Measurements from ENCODE around the gene FAM110D. TPM values are rescaled to one million over a fixed set of nuclear protein-coding genes. Genes with fewer than 3 reads are reported as not detected.

The FAM110D gene
- total and polyA plus RNA-seq, 2 donors (not counting 1 experiment from before 2014, with no cell fraction given) = not detected

DNA sequence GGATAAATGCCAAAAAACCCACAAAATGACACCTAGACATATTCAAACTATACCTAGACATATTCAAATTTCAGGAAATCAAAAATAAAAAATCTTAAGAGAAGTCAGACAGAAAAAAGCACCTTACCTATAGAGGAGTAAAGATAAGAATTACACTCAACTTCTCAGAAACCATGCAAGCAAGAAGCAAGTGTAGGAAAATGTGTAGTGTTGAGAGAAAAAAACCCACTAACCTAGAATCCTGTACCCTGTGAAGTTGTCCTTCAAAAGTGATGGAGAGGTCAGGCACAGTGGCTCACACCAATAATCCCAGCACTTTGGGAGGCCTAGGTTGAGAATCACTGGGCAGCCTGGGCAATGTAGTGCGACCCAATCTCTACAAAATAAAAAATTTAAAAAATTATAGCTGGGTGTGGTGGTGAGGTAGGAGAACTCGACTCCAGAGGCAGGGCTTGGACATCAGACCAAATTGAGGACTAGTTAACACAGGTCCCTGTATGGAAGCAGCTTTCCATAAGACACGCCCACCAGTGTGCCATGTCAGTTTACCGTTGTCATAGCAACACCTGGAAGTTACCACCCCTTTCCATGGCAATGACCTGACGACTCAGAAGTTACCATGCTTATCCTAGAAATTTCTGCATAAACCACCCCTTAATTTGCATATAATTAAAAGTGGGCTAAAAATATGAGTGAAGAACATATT lies 26.6 kb upstream of the FAM110D start:
- H3K4me1 Mint-ChIP-seq = peaks cover 12% of the 10 kb centered on the region
- ChIA-PET CTCF (no interaction called here), POLR2A (no interaction called here)
- Histone ChIP-seq H3K4me3 (ENCODE audit: control extremely low read depth in 1 of 5, extremely low read depth in 1 of 5, insufficient read depth in 1 of 5, low read depth in 2 of 5, low read length in 4 of 5) (no peak overlapping the region), H3K36me3 (replicated peaks in 1 of 2; ENCODE audit: control extremely low read depth in 1 of 2, control insufficient read depth in 1 of 2, extremely low read depth in 1 of 2, insufficient read depth in 2 of 2, low read length in 1 of 2) (no peaks in the 10 kb centered on the region), H3K4me2 (replicated peaks; ENCODE audit: low read depth, low read length, poor library complexity, severe bottlenecking) (no peak overlapping the region), H3K27me3 (replicated peaks in 1 of 4; ENCODE audit: control extremely low read depth in 1 of 4, control insufficient read depth in 3 of 4, insufficient read depth in 4 of 4, low read length in 3 of 4) (peaks cover 0 to 10% (median 3%) of the 10 kb centered on the region in 4 experiments), H4K20me1 (ENCODE audit: control insufficient read depth, insufficient read depth, low read length, poor library complexity, severe bottlenecking) (no peaks in the 10 kb centered on the region), H3K27ac (ENCODE audit: low read length in 2 of 2) (no peak overlapping the region), H3K9me3 (ENCODE audit: control extremely low read depth in 1 of 3, control insufficient read depth in 2 of 3, insufficient read depth in 1 of 3, low read length in 2 of 3) (peaks cover 0 to 4% (median 2%) of the 10 kb centered on the region in 3 donors), H2AFZ (ENCODE audit: insufficient read depth, low read depth, low read length, poor library complexity, severe bottlenecking) (no peak overlapping the region), H3K9ac (ENCODE audit: low read length) (no peak overlapping the region), H3K79me2 (ENCODE audit: control insufficient read depth, insufficient read depth, low read length) (no peaks in the 10 kb centered on the region), H3K4me1 (ENCODE audit: control insufficient read depth in 2 of 2, insufficient read depth in 2 of 2, low read length in 2 of 2) (peaks cover 6 to 8% of the 10 kb centered on the region in 2 donors)
- H3K4me3 Mint-ChIP-seq = no peak overlapping the region
- H3K9me3 Mint-ChIP-seq (ENCODE audit: insufficient read depth) = no peaks in the 10 kb centered on the region
- TF ChIP-seq EZH2 (IDR thresholded peaks at IDR 0.05; ENCODE audit: borderline replicate concordance, insufficient read depth, low read depth, low read length, poor library complexity, severe bottlenecking) = no peak
- TF ChIP-seq, protein P1, sequence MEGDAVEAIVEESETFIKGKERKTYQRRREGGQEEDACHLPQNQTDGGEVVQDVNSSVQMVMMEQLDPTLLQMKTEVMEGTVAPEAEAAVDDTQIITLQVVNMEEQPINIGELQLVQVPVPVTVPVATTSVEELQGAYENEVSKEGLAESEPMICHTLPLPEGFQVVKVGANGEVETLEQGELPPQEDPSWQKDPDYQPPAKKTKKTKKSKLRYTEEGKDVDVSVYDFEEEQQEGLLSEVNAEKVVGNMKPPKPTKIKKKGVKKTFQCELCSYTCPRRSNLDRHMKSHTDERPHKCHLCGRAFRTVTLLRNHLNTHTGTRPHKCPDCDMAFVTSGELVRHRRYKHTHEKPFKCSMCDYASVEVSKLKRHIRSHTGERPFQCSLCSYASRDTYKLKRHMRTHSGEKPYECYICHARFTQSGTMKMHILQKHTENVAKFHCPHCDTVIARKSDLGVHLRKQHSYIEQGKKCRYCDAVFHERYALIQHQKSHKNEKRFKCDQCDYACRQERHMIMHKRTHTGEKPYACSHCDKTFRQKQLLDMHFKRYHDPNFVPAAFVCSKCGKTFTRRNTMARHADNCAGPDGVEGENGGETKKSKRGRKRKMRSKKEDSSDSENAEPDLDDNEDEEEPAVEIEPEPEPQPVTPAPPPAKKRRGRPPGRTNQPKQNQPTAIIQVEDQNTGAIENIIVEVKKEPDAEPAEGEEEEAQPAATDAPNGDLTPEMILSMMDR (IDR thresholded peaks at IDR 0.05) = no peak
- DNase-seq = no peak
- WGBS (ENCODE audit: insufficient coverage) = 94% methylated on average over 3 of the region's 5 CpGs
- H3K27me3 Mint-ChIP-seq = peaks cover 9% of the 10 kb centered on the region
- no peak for ATAC-seq (ENCODE audit: low read depth)
- intact Hi-C loops (cut with micrococcal nuclease) = no loop called here
- no peak overlapping the region for H3K27ac Mint-ChIP-seq

DNA sequence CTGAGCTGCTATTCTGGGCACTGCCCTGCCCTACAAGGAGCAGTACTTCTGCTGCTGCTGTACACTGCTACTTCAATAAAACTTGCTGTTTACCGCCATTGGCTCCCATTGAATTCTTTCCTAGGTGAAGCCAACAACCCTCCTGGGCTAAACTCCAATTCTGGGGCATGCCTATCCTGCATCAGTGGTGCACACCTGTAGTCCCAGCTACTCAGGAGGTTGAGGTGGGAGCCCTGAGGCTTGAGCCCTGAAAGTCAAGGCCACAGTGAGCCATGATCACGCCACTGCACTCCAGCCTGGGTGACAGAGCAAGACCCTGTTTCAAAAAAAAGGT lies 26.1 kb upstream of the FAM110D start:
- Histone ChIP-seq H2AFZ (ENCODE audit: insufficient read depth, low read depth, low read length, poor library complexity, severe bottlenecking) (no peak overlapping the region), H3K9me3 (ENCODE audit: control extremely low read depth in 1 of 3, control insufficient read depth in 2 of 3, insufficient read depth in 1 of 3, low read length in 2 of 3) (peaks cover 0 to 4% (median 2%) of the 10 kb centered on the region in 3 donors), H3K4me1 (ENCODE audit: control insufficient read depth in 2 of 2, insufficient read depth in 2 of 2, low read length in 2 of 2) (peaks cover under 1 to 3% of the 10 kb centered on the region in 2 donors), H3K79me2 (ENCODE audit: control insufficient read depth, insufficient read depth, low read length) (no peaks in the 10 kb centered on the region), H4K20me1 (ENCODE audit: control insufficient read depth, insufficient read depth, low read length, poor library complexity, severe bottlenecking) (no peaks in the 10 kb centered on the region), H3K4me2 (replicated peaks; ENCODE audit: low read depth, low read length, poor library complexity, severe bottlenecking) (no peak overlapping the region), H3K4me3 (ENCODE audit: control extremely low read depth in 1 of 5, extremely low read depth in 1 of 5, insufficient read depth in 1 of 5, low read depth in 2 of 5, low read length in 4 of 5) (no peak overlapping the region), H3K27ac (ENCODE audit: low read length in 2 of 2) (no peak overlapping the region), H3K9ac (ENCODE audit: low read length) (no peak overlapping the region), H3K27me3 (replicated peaks in 1 of 4; ENCODE audit: control extremely low read depth in 1 of 4, control insufficient read depth in 3 of 4, insufficient read depth in 4 of 4, low read length in 3 of 4) (peaks cover 0 to 8% (median 3%) of the 10 kb centered on the region in 4 experiments), H3K36me3 (replicated peaks in 1 of 2; ENCODE audit: control extremely low read depth in 1 of 2, control insufficient read depth in 1 of 2, extremely low read depth in 1 of 2, insufficient read depth in 2 of 2, low read length in 1 of 2) (no peaks in the 10 kb centered on the region)
- Mint-ChIP-seq H3K4me1 (peaks cover 6% of the 10 kb centered on the region), H3K27ac (no peak overlapping the region), H3K27me3 (peaks cover 8% of the 10 kb centered on the region), H3K4me3 (no peak overlapping the region), H3K9me3 (ENCODE audit: insufficient read depth) (no peaks in the 10 kb centered on the region)
- DNase-seq (no peak), ATAC-seq (ENCODE audit: low read depth) (no peak)
- TF ChIP-seq EZH2 (IDR thresholded peaks at IDR 0.05; ENCODE audit: borderline replicate concordance, insufficient read depth, low read depth, low read length, poor library complexity, severe bottlenecking) = no peak
- TF ChIP-seq, protein P1 (IDR thresholded peaks at IDR 0.05) = no peak
- POLR2A ChIA-PET = interaction anchor here (0.5 kb wide), 1 partner anchor 187 kb away, joined by 3 read pairs; no protein-coding TSS in a partner anchor
- intact Hi-C loops (cut with micrococcal nuclease) = no loop called here
- WGBS (ENCODE audit: insufficient coverage) = 95% methylated on average over 2 of the region's 2 CpGs
- CTCF ChIA-PET = no interaction called here

All from B cell (primary cell).